Effector memory CD4-positive, alpha-beta T cell (primary cell): ENCODE data around the gene ZNF212.
"Not testable (repeated sequence)": the region's sequence is repeated elsewhere in the genome, so short reads cannot be mapped to it uniquely, and the experiment has no call there.

Source experiments
- DNase-seq, 3 donors: peaks; one replicate each; pipeline ENCODE4 v3.0.0-alpha.2; 2020
- H3K27ac ChIP-seq: 2 replicates; pipeline ENCODE4 v1.7.0; 2013; ENCODE audit warnings: mild to moderate bottlenecking, low read length, moderate library complexity; ENCODE audit not compliant: insufficient read depth, poor library complexity, severe bottlenecking
- H3K27me3 ChIP-seq: replicated peaks from 2 replicates; pipeline ENCODE4 v1.7.0; 2013; ENCODE audit warnings: mild to moderate bottlenecking, low read length; ENCODE audit not compliant: insufficient read depth, control insufficient read depth, poor library complexity, severe bottlenecking
- H3K36me3 ChIP-seq: 2 replicates; pipeline ENCODE4 v1.7.0; 2013; ENCODE audit warnings: mild to moderate bottlenecking, low read length, moderate library complexity; ENCODE audit not compliant: control insufficient read depth, insufficient read depth
- H3K4me1 ChIP-seq: 2 replicates; pipeline ENCODE4 v1.7.0; 2013; ENCODE audit warnings: low read length, mild to moderate bottlenecking; ENCODE audit not compliant: control insufficient read depth, insufficient read depth, poor library complexity, severe bottlenecking
- H3K4me3 ChIP-seq: 2 replicates; pipeline ENCODE4 v1.7.0; 2013; ENCODE audit warnings: low read length, low read depth, mild to moderate bottlenecking; ENCODE audit not compliant: insufficient read depth, poor library complexity, severe bottlenecking
- H3K9me3 ChIP-seq: 2 replicates; pipeline ENCODE4 v1.7.0; 2013; ENCODE audit warnings: mild to moderate bottlenecking, low read length, moderate library complexity; ENCODE audit not compliant: control insufficient read depth

Gene ZNF212

DNA sequence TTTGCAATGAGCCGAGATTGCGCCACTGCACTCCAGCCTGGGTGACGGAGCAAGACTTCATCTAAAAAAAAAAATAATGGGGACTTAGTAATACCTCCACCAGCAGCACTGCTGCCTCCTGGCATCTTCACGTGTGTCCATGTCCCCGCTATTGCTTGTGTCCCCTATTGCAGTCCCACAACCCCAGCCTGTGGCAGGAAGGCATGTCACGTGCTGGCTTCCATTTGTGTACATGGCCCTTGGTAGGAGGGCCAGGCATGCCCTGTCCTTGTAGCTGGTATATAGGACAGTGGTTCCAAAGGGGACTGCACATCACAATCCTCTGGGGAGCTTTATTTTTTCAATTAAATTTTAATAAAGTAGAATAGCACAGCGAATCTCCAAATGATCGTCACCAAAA is 28.3 kb downstream of the ZNF212 start:
- DNase-seq = no peak
- H3K4me1 ChIP-seq = peaks cover under 1% of the 10 kb centered on the region
- no peaks in the 10 kb centered on the region for H3K9me3 ChIP-seq
- peaks cover 35% of the 10 kb centered on the region for H3K36me3 ChIP-seq
- H3K27me3 ChIP-seq = no peaks in the 10 kb centered on the region
- no peak overlapping the region for H3K27ac ChIP-seq
- no peak overlapping the region for H3K4me3 ChIP-seq

DNA sequence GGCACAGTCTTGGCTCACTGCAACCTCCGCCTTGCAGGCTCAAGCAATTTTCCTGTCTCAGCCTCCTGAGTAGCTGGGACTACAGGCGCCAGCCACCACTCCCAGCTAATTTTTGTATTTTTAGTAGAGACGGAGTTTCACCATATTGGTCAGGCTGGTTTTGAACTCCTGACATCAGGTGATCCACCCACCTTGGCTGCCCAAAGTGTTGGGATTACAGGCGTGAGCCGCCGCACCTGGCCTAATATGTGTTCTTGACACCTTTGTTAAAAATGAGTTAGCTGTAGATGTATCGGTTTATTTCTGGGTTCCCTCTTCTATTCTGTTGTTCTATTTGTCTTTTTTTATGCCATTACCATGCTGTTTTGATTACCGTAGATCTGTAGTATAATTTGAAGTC is 35.0 kb downstream of the ZNF212 start:
- peaks cover 19% of the 10 kb centered on the region for H3K36me3 ChIP-seq
- H3K27ac ChIP-seq, H3K4me1 ChIP-seq, H3K27me3 ChIP-seq, H3K4me3 ChIP-seq, H3K9me3 ChIP-seq, DNase-seq: not testable (repeated sequence)

DNA sequence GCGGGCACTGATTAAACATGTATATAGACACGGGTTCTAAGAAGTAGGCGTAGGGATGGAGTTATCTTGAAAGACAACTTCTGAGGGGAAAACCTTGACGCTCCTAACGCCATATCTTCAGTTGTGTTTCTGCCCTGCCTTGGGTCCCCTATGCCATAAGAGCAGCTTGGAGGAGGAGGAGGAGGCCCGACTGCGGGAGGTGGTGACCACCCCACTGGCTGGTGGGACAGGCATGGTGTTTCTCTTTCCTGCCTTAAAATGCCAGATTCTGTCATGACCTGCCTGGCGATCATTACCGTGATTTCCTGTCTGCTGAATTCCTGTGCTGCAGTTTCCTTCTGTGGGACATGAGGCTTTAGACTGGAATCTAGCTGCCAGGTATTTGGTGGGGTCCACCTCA is 38.4 kb downstream of the ZNF212 start:
- H3K4me1 ChIP-seq = no peaks in the 10 kb centered on the region

DNA sequence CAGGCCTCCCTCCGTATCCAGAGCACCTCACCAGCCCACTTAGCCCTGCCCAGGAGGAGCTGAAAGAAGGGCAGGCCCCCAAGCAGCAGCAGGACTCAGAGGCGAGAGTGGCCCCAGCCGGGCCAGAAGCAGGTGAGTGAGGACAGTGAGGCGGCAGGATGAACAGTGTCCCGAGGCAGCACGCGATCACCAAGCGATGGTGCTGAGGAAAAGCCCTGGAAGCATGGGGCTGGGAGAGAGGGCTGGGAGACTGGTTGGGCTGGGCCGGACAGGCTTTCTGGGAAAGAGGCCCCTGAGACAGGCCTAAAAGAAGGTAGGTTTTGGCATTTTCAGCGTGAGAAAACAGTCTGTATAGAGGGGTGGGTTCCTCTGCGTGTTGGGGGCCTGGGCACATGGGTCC is 38.9 kb downstream of the ZNF212 start:
- Histone ChIP-seq H3K9me3 (no peaks in the 10 kb centered on the region), H3K27ac (no peak overlapping the region), H3K4me3 (no peak overlapping the region), H3K36me3 (peaks cover 24% of the 10 kb centered on the region), H3K27me3 (no peaks in the 10 kb centered on the region), H3K4me1 (no peaks in the 10 kb centered on the region)
- DNase-seq = no peak

More for the DNA sequence above, 38.4 kb downstream of the ZNF212 start:
- Histone ChIP-seq H3K36me3 (peaks cover 24% of the 10 kb centered on the region), H3K4me3 (no peak overlapping the region), H3K9me3 (no peaks in the 10 kb centered on the region), H3K27ac (no peak overlapping the region), H3K27me3 (no peaks in the 10 kb centered on the region)
- DNase-seq = no peak

DNA sequence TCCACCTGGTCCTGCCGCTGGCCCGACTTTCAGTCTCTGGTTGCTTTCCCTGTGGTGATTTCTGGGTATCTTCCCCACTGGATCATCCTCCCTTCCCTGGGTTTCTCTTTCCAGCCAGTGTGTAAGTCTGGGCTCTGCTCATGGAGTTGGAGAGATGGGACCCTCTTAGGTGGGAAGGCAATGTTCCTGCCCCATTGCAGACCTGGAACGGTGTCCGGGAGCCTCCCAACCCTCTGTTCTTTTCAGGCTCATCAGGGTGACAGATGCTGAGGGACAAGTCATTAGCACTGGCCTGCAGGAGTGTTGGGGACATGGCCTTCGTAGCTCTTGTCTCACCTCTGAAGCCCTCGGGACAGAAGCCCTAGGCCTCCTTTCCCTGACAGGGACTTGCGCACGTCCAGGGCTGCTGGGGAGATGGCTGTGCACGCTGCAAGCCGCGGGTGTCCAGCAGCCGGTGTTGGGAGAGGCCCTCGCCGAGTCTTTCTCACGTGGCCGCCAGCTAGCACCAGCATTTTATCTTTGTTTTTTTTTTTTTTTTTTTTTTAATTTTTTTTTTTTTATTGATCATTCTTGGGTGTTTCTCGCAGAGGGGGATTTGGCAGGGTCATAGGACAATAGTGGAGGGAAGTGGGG is 39.8 kb downstream of the ZNF212 start:
- Histone ChIP-seq H3K4me1 (peaks cover 4% of the 10 kb centered on the region), H3K9me3 (no peaks in the 10 kb centered on the region), H3K36me3 (peaks cover 24% of the 10 kb centered on the region), H3K27ac (no peak overlapping the region), H3K27me3 (no peaks in the 10 kb centered on the region), H3K4me3 (no peak overlapping the region)
- DNase-seq = no peak

DNA sequence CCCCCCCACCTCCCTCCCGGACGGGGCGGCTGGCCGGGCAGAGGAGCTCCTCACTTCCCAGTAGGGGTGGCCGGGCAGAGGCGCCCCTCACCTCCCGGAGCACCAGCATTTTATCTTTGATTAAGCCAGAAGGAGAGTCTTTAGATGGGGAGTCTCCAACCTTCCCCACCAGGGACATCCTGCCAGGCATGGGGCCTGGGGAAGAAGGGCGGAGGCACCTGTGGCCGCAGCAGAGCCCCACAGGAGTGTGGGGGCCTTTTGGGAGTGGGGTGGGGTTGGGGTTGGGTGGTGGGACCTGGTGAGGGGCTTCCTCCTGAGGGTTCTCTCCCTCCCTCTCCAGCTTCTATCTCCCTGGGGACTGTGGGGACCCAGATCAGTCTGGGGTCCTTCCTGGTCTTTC is 40.7 kb downstream of the ZNF212 start:
- H3K36me3 ChIP-seq = peaks cover 24% of the 10 kb centered on the region
- no peak overlapping the region for H3K27ac ChIP-seq
- no peaks in the 10 kb centered on the region for H3K9me3 ChIP-seq
- H3K4me3 ChIP-seq = no peak overlapping the region
- no peaks in the 10 kb centered on the region for H3K27me3 ChIP-seq
- DNase-seq = no peak
- peaks cover 13% of the 10 kb centered on the region for H3K4me1 ChIP-seq

DNA sequence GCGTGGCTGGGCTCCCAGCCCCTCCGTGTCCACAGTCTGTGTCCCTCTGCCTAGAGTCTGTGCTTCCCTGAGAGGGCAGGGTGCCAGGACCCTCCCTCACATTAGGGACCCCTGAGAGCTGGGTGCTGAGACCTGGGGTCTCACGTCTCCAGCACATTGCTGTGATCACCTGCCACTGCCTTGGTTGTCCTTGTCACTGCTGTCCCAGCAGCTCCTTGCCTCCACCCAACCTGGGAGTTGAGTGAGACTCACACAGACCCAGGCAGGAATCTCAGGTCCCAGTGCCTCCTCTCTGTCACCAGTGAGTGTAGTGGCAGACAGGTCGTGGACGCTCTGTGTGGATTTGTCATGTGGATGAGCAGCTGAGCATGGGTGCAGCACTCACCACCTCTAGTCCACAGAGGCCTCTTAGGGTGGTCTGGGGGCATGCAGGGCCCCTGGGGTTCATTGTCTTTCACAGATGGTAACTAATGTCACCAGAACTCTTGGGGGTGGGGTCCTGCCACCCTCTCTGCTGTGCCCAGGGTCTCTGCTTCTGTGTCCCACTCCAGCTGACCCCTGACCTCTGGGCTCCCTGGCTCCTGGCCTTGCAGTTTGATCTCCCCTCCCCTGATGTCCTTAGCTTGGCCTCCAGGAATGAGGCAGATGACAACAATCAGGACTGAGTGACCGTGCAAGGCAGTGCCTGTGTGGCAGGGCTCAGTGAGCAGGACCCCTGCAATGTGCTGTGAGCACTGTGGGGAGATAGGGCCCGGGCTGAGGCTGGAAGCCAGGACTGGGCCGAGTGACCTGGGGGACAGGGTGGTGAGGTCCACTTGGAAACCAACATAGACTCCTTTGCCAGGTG is 41.4 kb downstream of the ZNF212 start:
- no peak for DNase-seq
- peaks cover 20% of the 10 kb centered on the region for H3K4me1 ChIP-seq
- H3K27ac ChIP-seq = no peak overlapping the region
- no peaks in the 10 kb centered on the region for H3K9me3 ChIP-seq
- H3K27me3 ChIP-seq = no peaks in the 10 kb centered on the region
- H3K36me3 ChIP-seq = peaks cover 24% of the 10 kb centered on the region
- no peak overlapping the region for H3K4me3 ChIP-seq

DNA sequence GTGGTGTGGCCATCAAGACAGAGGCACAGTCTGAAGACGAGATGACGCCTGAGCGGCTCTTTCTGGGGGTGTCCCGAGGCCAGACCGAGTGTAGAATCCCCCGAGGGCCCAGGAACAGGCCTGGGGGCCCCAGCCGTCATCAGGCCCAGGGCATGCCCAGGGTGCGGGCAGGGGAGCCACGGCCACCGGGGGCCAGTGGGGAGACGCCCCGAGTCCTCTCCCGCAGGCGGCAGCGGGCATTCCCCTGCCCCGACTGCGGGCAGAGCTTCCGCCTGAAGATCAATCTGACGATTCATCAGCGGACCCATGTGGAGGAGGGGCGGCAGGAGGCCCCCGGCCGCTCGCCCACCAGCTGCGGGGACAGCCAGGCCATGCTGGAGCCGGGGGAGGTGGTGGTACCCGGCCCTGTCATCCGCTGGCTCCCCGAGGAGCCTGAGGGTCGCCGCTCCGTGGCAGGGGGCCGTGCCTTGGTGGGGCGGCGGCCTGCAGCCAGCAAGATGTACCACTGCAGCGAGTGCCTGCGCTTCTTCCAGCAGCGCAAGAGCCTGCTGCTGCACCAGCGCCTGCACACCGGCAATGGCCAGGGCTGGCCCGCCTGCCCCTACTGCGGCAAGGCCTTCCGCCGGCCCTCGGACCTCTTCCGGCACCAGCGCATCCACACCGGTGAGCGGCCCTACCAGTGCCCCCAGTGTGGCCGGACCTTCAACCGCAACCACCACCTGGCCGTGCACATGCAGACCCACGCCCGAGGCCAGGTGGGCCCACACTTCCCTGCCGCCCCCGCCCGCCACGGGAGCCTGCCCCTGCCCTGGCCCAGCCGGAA is 42.3 kb downstream of the ZNF212 start:
- no peaks in the 10 kb centered on the region for H3K27me3 ChIP-seq
- peaks cover 21% of the 10 kb centered on the region for H3K36me3 ChIP-seq
- H3K4me3 ChIP-seq = no peak overlapping the region
- H3K27ac ChIP-seq = no peak overlapping the region
- no peak for DNase-seq
- H3K9me3 ChIP-seq = no peaks in the 10 kb centered on the region
- H3K4me1 ChIP-seq = peaks cover 26% of the 10 kb centered on the region

DNA sequence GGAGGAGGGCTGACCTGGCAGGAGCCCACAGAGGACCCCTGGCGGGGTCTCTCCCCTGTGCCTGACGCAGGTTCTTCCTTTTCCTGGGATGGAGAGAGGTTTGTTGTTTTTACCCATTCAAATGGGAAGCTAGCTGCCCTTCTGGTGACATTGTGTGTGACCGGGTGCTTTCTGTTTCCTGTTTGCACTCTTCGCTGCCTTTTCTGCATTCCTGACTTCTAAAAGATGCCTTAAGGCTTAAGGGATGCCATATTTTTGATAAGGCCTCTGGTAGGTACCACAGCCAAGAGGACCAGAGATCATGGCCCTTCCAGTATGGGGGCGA is 42.8 kb downstream of the ZNF212 start:
- Histone ChIP-seq H3K27ac (no peak overlapping the region), H3K9me3 (no peaks in the 10 kb centered on the region), H3K36me3 (peaks cover 21% of the 10 kb centered on the region)

DNA sequence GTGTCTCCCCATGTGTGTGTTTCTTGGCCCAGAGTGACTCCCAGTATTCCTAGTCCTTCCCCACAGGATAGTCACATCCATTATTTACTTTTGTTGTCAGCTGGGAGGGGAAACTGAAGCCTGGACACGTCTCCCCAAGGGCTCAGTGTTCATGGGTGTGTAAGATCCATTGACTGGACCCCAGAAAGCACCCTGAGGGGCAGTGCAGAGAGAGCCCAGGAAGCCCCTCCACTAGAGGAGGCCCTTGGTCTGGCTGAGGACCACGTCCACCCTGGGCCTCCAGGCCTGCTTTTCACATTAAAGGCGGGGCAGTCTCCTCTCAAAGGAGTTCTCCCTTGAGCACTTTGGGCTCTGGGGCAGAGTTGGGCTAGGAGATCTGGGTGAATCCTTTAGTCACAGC is 43.9 kb downstream of the ZNF212 start:
- Histone ChIP-seq H3K4me3 (no peak overlapping the region), H3K9me3 (no peaks in the 10 kb centered on the region), H3K27ac (no peak overlapping the region), H3K27me3 (no peaks in the 10 kb centered on the region), H3K4me1 (peaks cover 33% of the 10 kb centered on the region), H3K36me3 (peaks cover 14% of the 10 kb centered on the region)
- DNase-seq = no peak

More for the DNA sequence above, 42.8 kb downstream of the ZNF212 start:
- no peak for DNase-seq
- Histone ChIP-seq H3K4me3 (no peak overlapping the region), H3K4me1 (peaks cover 30% of the 10 kb centered on the region), H3K27me3 (no peaks in the 10 kb centered on the region)
